Measurements from ENCODE around the gene PLK2. TPM values are rescaled to one million over a fixed set of nuclear protein-coding genes. Genes with fewer than 3 reads are reported as not detected.

Gene PLK2
- total RNA-seq, 1 experiment from 2014 or later = 31.9 TPM

- Histone ChIP-seq H3K27me3 (replicated peaks; ENCODE audit: control insufficient read depth, insufficient read depth, low read length) (no peaks in the 10 kb centered on the region), H3K4me1 (no peaks in the 10 kb centered on the region), H3K36me3 (ENCODE audit: control insufficient read depth, insufficient read depth, low read length) (no peaks in the 10 kb centered on the region), H3K9me3 (no peaks in the 10 kb centered on the region), H3K4me3 (ENCODE audit: low read depth, low read length) (no peak overlapping the region)
- Mint-ChIP-seq H3K36me3 (ENCODE audit: insufficient read depth, unreplicated experiment) (no peaks in the 10 kb centered on the region), H3K4me3 (ENCODE audit: unreplicated experiment) (no peak overlapping the region), H3K27ac (ENCODE audit: unreplicated experiment) (no peak overlapping the region), H3K4me1 (ENCODE audit: low read depth, unreplicated experiment) (no peaks in the 10 kb centered on the region), H3K27me3 (ENCODE audit: insufficient read depth, unreplicated experiment) (peaks cover 3% of the 10 kb centered on the region), H3K9me3 (ENCODE audit: unreplicated experiment) (no peaks in the 10 kb centered on the region)
- DNase-seq = no peak
- intact Hi-C loops (cut with micrococcal nuclease; ENCODE audit: unreplicated experiment) = no loop called here
- ChIA-PET POLR2A (no interaction called here), CTCF (no interaction called here)
- no TSS peak for BruUV-seq (replicated peaks)
- no peak for TF ChIP-seq CTCF (IDR thresholded peaks at IDR 0.05; ENCODE audit: insufficient read depth in 1 of 2, low read depth in 1 of 2, low read length in 1 of 2, severe bottlenecking in 1 of 2, unreplicated experiment in 1 of 2)
Measured at GRCh38 chr5:58482536-58482935, 22.6 kb upstream of the PLK2 start.

DNA sequence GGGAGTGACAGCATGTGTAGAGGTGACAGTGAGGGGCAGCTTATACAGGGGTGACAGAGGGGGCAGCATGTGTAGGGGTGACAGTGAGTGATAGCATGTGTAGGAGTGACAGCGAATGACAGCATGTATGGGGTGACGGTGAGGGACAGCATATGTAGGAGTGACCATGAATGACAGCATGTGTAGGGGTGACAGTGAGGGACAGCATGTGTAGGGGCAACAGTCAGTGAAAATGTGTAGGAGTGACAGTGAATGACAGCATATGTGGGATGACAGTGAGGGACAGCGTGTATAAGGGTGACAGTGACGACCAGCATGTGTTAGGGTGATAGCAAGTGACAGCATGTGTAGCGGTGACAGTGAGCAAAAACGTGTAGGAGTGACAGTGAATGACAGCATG is 21.9 kb upstream of the PLK2 start:
- no peaks in the 10 kb centered on the region for H3K27me3 Mint-ChIP-seq (ENCODE audit: insufficient read depth, unreplicated experiment)
- H3K9me3 Mint-ChIP-seq (ENCODE audit: unreplicated experiment) = no peaks in the 10 kb centered on the region
- ChIA-PET CTCF (no interaction called here), POLR2A (no interaction called here)
- no peak for TF ChIP-seq CTCF (IDR thresholded peaks at IDR 0.05; ENCODE audit: insufficient read depth in 1 of 2, low read depth in 1 of 2, low read length in 1 of 2, severe bottlenecking in 1 of 2, unreplicated experiment in 1 of 2)
- no peak overlapping the region for H3K4me3 Mint-ChIP-seq (ENCODE audit: unreplicated experiment)
- no peaks in the 10 kb centered on the region for H3K4me1 Mint-ChIP-seq (ENCODE audit: low read depth, unreplicated experiment)
- Histone ChIP-seq H3K9me3 (no peaks in the 10 kb centered on the region), H3K4me1 (no peaks in the 10 kb centered on the region), H3K36me3 (ENCODE audit: control insufficient read depth, insufficient read depth, low read length) (no peaks in the 10 kb centered on the region), H3K4me3 (ENCODE audit: low read depth, low read length) (no peak overlapping the region), H3K27me3 (replicated peaks; ENCODE audit: control insufficient read depth, insufficient read depth, low read length) (no peaks in the 10 kb centered on the region)
- intact Hi-C loops (cut with micrococcal nuclease; ENCODE audit: unreplicated experiment) = no loop called here
- BruUV-seq (replicated peaks) = no TSS peak
- H3K27ac Mint-ChIP-seq (ENCODE audit: unreplicated experiment) = no peak overlapping the region
- no peak for DNase-seq
- H3K36me3 Mint-ChIP-seq (ENCODE audit: insufficient read depth, unreplicated experiment) = no peaks in the 10 kb centered on the region

DNA sequence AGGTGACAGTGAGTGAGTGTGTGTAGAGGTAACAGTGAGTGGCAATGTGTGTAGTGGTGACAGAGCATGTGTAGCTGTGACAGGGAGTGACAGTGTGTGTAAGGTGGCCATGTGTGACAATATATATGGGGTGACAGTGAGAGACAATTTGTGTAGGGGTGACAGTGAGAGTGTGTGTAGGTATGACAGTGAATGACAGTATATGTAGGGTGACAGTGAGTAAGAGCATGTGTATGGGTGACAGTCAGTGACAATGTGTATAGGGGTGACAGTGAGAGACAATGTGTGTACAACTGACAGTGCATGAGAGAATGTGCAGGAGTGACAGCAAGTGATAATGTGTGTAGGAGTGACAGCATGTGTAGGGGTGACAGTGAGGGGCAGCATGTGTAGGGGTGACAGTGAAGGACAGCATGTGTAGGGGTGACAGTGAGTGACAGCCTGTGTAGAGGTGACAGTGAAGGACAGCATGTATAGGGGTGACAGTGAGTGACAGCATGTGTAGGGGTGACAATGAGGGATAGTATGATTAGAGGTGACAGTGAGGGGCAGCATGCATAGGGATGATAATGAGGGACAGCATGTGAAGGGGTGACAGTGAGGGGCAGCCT is 21.3 kb upstream of the PLK2 start:
- H3K4me1 Mint-ChIP-seq (ENCODE audit: low read depth, unreplicated experiment) = no peaks in the 10 kb centered on the region
- H3K36me3 Mint-ChIP-seq (ENCODE audit: insufficient read depth, unreplicated experiment) = no peaks in the 10 kb centered on the region
- no peak overlapping the region for H3K27ac Mint-ChIP-seq (ENCODE audit: unreplicated experiment)
- Histone ChIP-seq H3K4me3 (ENCODE audit: low read depth, low read length) (no peak overlapping the region), H3K36me3 (ENCODE audit: control insufficient read depth, insufficient read depth, low read length) (no peaks in the 10 kb centered on the region), H3K27me3 (replicated peaks; ENCODE audit: control insufficient read depth, insufficient read depth, low read length) (no peaks in the 10 kb centered on the region), H3K9me3 (no peaks in the 10 kb centered on the region), H3K4me1 (no peaks in the 10 kb centered on the region)
- no peak for DNase-seq
- ChIA-PET CTCF (no interaction called here), POLR2A (no interaction called here)
- no peak overlapping the region for H3K4me3 Mint-ChIP-seq (ENCODE audit: unreplicated experiment)
- intact Hi-C loops (cut with micrococcal nuclease; ENCODE audit: unreplicated experiment) = no loop called here
- BruUV-seq (replicated peaks) = no TSS peak
- no peaks in the 10 kb centered on the region for H3K27me3 Mint-ChIP-seq (ENCODE audit: insufficient read depth, unreplicated experiment)
- no peak for TF ChIP-seq CTCF (IDR thresholded peaks at IDR 0.05; ENCODE audit: insufficient read depth in 1 of 2, low read depth in 1 of 2, low read length in 1 of 2, severe bottlenecking in 1 of 2, unreplicated experiment in 1 of 2)
- H3K9me3 Mint-ChIP-seq (ENCODE audit: unreplicated experiment) = peaks cover 4% of the 10 kb centered on the region

Measured in Caco-2 (cell line).